Thyroid gland (tissue), 4 donors: Measurements from ENCODE around the gene RHBDL3. TPM values are rescaled to one million over a fixed set of nuclear protein-coding genes. Genes with fewer than 3 reads are reported as not detected.

ENCODE experiments used
- DNase-seq, 2 donors: peaks; one replicate each; pipeline ENCODE4 v3.0.0-alpha.2; 2019
- H3K27ac ChIP-seq, 3 donors: fragments of 200-600 bp; sonication (generic); 1 replicate in 2 of 3; 2 replicates in 1 of 3; pipeline ENCODE4 v1.5.1; 2016 to 2019; ENCODE audit warnings: mild to moderate bottlenecking in 1 of 3, moderate library complexity in 1 of 3
- H3K27me3 ChIP-seq: fragments of 200-600 bp; sonication (generic); one replicate; pipeline ENCODE4 v1.5.1; 2019
- H3K36me3 ChIP-seq, 2 donors: fragments of 200-600 bp; sonication (generic); one replicate each; pipeline ENCODE4 v1.5.1; 2016 to 2019
- H3K4me1 ChIP-seq, 2 donors: fragments of 200-600 bp; sonication (generic); one replicate each; pipeline ENCODE4 v1.5.1; 2017 to 2019
- H3K4me3 ChIP-seq, 3 donors: fragments of 200-600 bp; sonication (generic); replicated peaks in 1 of 3; 1 replicate in 2 of 3; 2 replicates in 1 of 3; pipeline ENCODE4 v1.5.1; 2016; ENCODE audit warnings: mild to moderate bottlenecking in 1 of 3
- H3K9me3 ChIP-seq: fragments of 200-600 bp; sonication (generic); one replicate; pipeline ENCODE4 v1.5.1; 2017
- POLR2A ChIP-seq, 2 donors: fragments of 450-650 bp; IDR thresholded peaks; one replicate each; pipeline ENCODE4 v1.6.1; 2017; ENCODE audit warnings: antibody characterized with exemption in 2 of 2, mild to moderate bottlenecking in 2 of 2, moderate library complexity in 1 of 2
- WGBS, 2 donors: methylation state at CpG; one replicate each; pipeline ENCODE4 v1.1.5; 2017; 5-methylcytosine and 5-hydroxymethylcytosine counted together
- intact Hi-C: fragments of 100-400 bp; cut with DNase I; formaldehyde crosslinking; loops from one replicate; pipeline ENCODE4 v1.15.1; 2023
- total RNA-seq, 4 donors: library from RNA; depleted of rRNA; stranded (reverse); fragments of >200 nt; gene quantifications; one replicate each; pipeline ENCODE4 v1.2.3, GENCODE V29; 2016
- TF ChIP-seq, protein P1 (sequence below), 6 experiments: fragments of 200-600 bp in 3 of 6; fragments of 450-650 bp in 3 of 6; sonication (generic) in 3 of 6; IDR thresholded peaks; one replicate each; pipeline ENCODE4 v1.5.1; 2016 to 2019; ENCODE audit warnings: antibody characterized with exemption in 6 of 6, mild to moderate bottlenecking in 2 of 6, inconsistent platforms in 1 of 6, moderate library complexity in 1 of 6

Gene RHBDL3
- total RNA-seq, 4 donors from 2014 or later, result 0.15 to 0.22 TPM; not detected in 2

DNA sequence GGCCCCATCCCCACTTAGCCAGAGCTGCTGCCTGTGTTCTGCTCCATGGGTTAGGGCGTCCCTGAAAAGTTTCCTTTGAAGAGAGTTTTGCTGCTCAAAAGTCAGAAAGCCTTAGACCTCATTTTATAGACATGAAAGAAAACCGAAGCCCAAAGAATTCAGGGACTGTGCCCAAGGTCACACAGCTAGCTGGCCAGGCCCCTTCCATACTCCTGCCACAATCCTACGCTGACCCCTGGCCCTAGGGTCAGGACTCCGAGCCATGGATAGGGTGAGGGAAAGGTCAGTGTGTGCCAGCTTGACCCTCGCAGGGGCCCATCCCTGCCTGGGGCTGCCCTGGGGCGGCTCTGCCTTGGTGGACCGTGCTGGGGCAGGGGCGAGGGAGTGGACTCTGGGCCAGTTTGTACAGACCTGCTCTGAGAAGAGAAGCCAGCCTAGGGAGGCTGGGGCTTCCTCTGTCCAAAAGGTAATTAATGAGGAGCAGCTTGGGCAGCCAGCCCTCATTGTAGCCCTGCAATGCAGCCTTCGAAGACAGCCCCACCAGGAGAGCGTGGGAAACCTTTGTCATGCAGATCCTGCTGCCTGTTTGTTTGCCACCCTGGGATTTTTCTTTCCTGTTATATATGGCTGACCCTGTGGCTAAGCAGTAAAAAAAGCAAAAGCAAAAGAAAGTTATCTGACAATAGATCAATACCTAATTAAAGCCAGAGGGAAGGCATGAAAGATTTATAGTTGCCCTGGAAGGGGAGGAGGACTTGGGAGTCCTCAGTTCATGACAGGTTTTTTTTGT is 37.4 kb downstream of the RHBDL3 start:
- TF ChIP-seq, protein P1, sequence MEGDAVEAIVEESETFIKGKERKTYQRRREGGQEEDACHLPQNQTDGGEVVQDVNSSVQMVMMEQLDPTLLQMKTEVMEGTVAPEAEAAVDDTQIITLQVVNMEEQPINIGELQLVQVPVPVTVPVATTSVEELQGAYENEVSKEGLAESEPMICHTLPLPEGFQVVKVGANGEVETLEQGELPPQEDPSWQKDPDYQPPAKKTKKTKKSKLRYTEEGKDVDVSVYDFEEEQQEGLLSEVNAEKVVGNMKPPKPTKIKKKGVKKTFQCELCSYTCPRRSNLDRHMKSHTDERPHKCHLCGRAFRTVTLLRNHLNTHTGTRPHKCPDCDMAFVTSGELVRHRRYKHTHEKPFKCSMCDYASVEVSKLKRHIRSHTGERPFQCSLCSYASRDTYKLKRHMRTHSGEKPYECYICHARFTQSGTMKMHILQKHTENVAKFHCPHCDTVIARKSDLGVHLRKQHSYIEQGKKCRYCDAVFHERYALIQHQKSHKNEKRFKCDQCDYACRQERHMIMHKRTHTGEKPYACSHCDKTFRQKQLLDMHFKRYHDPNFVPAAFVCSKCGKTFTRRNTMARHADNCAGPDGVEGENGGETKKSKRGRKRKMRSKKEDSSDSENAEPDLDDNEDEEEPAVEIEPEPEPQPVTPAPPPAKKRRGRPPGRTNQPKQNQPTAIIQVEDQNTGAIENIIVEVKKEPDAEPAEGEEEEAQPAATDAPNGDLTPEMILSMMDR (IDR thresholded peaks at IDR 0.05), result no peak
- TF ChIP-seq POLR2A (IDR thresholded peaks at IDR 0.05), result no peak
- intact Hi-C loops, result no loop called here
- H3K36me3 ChIP-seq, result no peaks in the 10 kb centered on the region
- WGBS, 2 donors, result 66 to 89% methylated on average over 6 to 8 of the region's 10 CpGs
- H3K27me3 ChIP-seq, result no peaks in the 10 kb centered on the region
- DNase-seq, result no peak
- no peak overlapping the region for H3K27ac ChIP-seq
- no peaks in the 10 kb centered on the region for H3K4me1 ChIP-seq
- no peak overlapping the region for H3K4me3 ChIP-seq
- no peaks in the 10 kb centered on the region for H3K9me3 ChIP-seq

DNA sequence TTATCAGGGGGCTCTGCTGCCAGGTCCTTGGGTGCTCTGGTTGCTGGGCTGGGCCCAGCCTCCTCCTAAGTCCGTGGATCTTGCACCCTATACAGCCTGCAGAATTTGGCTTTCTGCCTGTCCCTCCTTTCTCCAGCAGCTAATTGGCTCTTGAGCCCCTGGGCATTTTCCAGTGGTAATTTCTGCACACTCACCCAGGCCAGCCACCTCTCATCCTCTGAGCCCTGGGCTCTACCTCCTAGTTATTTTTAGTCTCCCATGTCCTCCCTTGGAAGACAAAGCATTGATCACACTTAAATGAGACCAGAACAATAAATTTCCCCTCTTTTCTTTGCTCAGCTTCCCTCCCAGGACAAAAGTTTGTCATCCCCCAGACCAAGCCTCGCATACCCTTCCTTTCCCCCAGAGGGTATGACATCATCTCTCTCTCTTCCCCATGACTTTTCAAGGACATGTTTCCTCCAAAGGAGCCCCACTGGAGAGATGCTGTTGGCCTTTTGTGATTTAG is 38.2 kb downstream of the RHBDL3 start:
- Histone ChIP-seq H3K4me3 (no peak overlapping the region), H3K9me3 (no peaks in the 10 kb centered on the region), H3K27me3 (no peaks in the 10 kb centered on the region), H3K27ac (no peak overlapping the region), H3K4me1 (no peaks in the 10 kb centered on the region), H3K36me3 (no peaks in the 10 kb centered on the region)
- no peak for TF ChIP-seq POLR2A (IDR thresholded peaks at IDR 0.05)
- TF ChIP-seq, protein P1 (IDR thresholded peaks at IDR 0.05), result no peak
- no peak for DNase-seq
- WGBS, 2 donors, result 37 to 55% methylated on average over 2 of the region's 2 CpGs
- intact Hi-C loops, result no loop called here

DNA sequence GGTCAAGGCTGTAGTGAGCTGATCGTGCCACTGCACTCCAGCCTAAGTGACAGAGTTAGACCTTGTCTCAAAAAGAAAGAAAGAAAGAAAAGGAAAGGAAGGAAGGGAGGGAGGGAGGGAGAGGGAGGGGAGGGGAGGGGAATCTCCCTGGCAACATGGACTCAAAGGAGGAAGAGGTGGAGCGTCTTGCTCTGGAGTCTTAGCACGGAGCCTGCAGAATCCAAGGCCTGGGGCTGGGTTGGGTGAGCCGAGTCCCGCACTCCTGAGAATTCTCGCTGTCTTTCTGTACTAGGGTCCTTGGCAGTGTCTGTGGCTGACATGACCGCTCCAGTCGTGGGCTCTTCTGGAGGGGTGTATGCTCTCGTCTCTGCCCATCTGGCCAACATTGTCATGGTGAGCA is 39.4 kb downstream of the RHBDL3 start:
- DNase-seq, result no peak
- Histone ChIP-seq H3K27me3 (no peaks in the 10 kb centered on the region), H3K27ac (no peak overlapping the region), H3K4me1 (no peaks in the 10 kb centered on the region), H3K36me3 (no peaks in the 10 kb centered on the region), H3K4me3 (no peak overlapping the region), H3K9me3 (no peaks in the 10 kb centered on the region)
- intact Hi-C loops, result no loop called here
- WGBS, 2 donors, result 75 to 84% methylated on average over 6 to 9 of the region's 9 CpGs
- TF ChIP-seq, protein P1 (IDR thresholded peaks at IDR 0.05), result no peak
- no peak for TF ChIP-seq POLR2A (IDR thresholded peaks at IDR 0.05)

DNA sequence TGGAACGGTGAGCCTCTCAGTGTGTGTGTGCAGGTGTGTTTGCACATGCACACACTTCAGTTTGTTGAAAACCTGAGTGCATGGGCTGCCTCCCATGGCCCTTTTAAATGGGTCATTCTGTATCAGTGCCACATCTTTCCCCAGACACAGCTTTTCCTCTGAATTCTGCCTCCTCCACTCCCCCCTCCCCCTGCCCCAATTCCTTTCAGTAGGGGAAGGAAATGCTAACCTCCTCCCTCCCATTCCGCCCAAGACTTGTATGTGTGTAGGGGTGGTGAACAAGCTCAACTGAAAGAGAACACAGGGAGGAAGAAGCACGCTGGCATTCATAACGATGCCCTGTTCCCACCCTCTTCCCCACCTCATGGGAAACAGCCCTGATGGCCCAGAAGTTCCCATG is 42.0 kb downstream of the RHBDL3 start:
- no peak overlapping the region for H3K4me3 ChIP-seq
- 61 to 70% methylated on average over 4 of the region's 4 CpGs for WGBS, 2 donors
- no peaks in the 10 kb centered on the region for H3K4me1 ChIP-seq
- intact Hi-C loops, result no loop called here
- no peaks in the 10 kb centered on the region for H3K27me3 ChIP-seq
- no peak overlapping the region for H3K27ac ChIP-seq
- TF ChIP-seq POLR2A (IDR thresholded peaks at IDR 0.05), result no peak
- TF ChIP-seq, protein P1 (IDR thresholded peaks at IDR 0.05), result no peak
- no peaks in the 10 kb centered on the region for H3K9me3 ChIP-seq
- no peaks in the 10 kb centered on the region for H3K36me3 ChIP-seq
- no peak for DNase-seq

DNA sequence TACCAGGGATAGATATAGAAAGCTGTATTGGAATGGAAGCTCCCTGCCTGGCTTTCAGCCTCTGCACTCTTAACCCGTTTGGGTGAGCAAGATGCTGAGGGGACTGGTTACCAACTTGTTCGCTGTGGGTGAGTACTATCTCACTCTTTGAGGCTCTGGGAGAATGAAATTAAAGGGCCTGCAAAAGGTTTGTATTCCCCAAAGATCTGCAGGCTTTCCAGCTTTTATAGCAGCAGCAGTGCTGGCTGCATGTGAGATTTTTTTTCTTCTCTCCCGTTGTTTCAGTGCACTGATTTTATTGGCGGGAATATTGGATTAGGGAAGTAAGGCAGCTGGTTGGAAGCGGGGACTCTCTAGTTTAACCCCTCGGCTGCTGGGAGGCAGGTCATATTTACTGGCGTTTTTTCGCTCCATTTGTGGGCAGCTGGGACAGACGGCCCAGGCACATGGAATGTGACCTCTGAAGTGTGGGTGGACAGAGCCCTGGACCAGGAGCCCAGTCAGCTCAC is 45.5 kb downstream of the RHBDL3 start:
- Histone ChIP-seq H3K4me1 (no peaks in the 10 kb centered on the region), H3K27ac (no peak overlapping the region), H3K27me3 (no peaks in the 10 kb centered on the region), H3K4me3 (no peak overlapping the region), H3K36me3 (no peaks in the 10 kb centered on the region), H3K9me3 (no peaks in the 10 kb centered on the region)
- intact Hi-C loops, result no loop called here
- TF ChIP-seq, protein P1 (IDR thresholded peaks at IDR 0.05), result no peak
- no peak for TF ChIP-seq POLR2A (IDR thresholded peaks at IDR 0.05)
- no peak for DNase-seq
- WGBS, 2 donors, result 28 to 30% methylated on average over 9 of the region's 9 CpGs
